ENCODE data around the gene COPS8.

The COPS8 gene

DNA sequence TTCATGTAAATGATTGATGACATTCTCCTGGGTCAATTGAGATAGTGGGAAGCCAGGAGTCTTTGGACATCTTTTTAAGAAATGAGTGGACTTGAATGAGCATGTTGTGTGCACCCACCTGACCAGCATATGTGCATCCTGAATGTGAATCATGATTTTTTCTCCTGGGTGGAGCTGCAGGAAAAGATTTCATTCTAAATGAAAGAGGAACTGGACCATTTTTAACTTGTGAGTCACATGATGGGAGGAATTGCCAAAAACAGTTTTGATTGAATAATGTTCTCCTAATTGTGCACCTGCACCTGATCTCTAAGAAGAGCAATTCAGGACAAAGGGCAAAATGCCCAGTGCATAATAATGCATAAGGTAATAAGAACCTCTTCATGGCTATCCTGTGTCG is 32.3 kb downstream of the COPS8 start:
- H3K27ac ChIP-seq (ENCODE audit: low read depth, low read length, poor library complexity, severe bottlenecking) = no peak overlapping the region
- H3K4me1 ChIP-seq (ENCODE audit: insufficient read depth, low read length, severe bottlenecking) = no peaks in the 10 kb centered on the region
- no peaks in the 10 kb centered on the region for H3F3A ChIP-seq (ENCODE audit: insufficient read depth, low read length)
- no peaks in the 10 kb centered on the region for H4K20me1 ChIP-seq (ENCODE audit: insufficient read depth, low read length)
- H3K36me3 ChIP-seq (ENCODE audit: insufficient read depth, low read length) = no peaks in the 10 kb centered on the region
- no peaks in the 10 kb centered on the region for H3K9me3 ChIP-seq (ENCODE audit: low read length)
- no peak overlapping the region for H3K9ac ChIP-seq (ENCODE audit: low read length)
- no peaks in the 10 kb centered on the region for H3K9me2 ChIP-seq (ENCODE audit: low read depth, low read length)
- no peak for TF ChIP-seq EZH2 (IDR thresholded peaks at IDR 0.05; ENCODE audit: borderline replicate concordance, low read length)
- TF ChIP-seq, protein P1, sequence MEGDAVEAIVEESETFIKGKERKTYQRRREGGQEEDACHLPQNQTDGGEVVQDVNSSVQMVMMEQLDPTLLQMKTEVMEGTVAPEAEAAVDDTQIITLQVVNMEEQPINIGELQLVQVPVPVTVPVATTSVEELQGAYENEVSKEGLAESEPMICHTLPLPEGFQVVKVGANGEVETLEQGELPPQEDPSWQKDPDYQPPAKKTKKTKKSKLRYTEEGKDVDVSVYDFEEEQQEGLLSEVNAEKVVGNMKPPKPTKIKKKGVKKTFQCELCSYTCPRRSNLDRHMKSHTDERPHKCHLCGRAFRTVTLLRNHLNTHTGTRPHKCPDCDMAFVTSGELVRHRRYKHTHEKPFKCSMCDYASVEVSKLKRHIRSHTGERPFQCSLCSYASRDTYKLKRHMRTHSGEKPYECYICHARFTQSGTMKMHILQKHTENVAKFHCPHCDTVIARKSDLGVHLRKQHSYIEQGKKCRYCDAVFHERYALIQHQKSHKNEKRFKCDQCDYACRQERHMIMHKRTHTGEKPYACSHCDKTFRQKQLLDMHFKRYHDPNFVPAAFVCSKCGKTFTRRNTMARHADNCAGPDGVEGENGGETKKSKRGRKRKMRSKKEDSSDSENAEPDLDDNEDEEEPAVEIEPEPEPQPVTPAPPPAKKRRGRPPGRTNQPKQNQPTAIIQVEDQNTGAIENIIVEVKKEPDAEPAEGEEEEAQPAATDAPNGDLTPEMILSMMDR (IDR thresholded peaks at IDR 0.05; ENCODE audit: low read length) = no peak
- H3K4me2 ChIP-seq (ENCODE audit: low read length) = no peak overlapping the region
- H3K79me2 ChIP-seq (ENCODE audit: insufficient read depth, low read length) = no peaks in the 10 kb centered on the region
- no peak overlapping the region for H2AFZ ChIP-seq (ENCODE audit: low read length)
- H3K4me3 ChIP-seq (ENCODE audit: low read depth, low read length, poor library complexity, severe bottlenecking) = no peak overlapping the region
- no peaks in the 10 kb centered on the region for H3K27me3 ChIP-seq (ENCODE audit: insufficient read depth, low read length)

DNA sequence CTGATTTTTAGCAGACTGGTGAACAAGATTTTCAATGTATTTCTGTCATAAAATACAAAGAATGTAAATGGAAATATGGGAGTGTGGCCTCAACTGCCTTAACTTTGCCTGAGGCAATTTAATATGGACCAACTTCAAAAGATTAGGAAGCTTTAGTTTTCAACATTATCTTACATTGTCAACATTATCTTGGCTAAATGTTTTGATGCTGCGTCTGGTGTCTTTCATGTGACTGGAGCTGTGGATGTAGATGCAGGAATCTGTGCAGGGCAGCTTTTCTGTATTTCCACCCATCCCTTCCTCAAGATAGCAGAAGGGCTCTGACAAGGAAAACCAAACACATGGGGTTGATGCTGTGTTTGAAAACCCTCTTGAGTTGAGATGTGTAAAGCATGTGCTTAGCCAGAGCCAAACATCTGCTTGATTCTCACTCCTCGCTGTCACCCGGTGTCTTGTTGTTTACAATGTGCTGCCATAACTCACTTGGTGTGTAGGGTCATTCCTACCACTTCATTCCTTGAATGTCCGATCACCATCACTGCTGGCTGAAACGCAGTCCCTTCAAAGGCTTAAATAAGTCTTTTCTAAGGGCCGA is 33.0 kb downstream of the COPS8 start:
- Histone ChIP-seq H2AFZ (ENCODE audit: low read length) (no peak overlapping the region), H3K4me3 (ENCODE audit: low read depth, low read length, poor library complexity, severe bottlenecking) (no peak overlapping the region), H3K9ac (ENCODE audit: low read length) (no peak overlapping the region), H3K79me2 (ENCODE audit: insufficient read depth, low read length) (no peaks in the 10 kb centered on the region), H4K20me1 (ENCODE audit: insufficient read depth, low read length) (no peaks in the 10 kb centered on the region), H3K27me3 (ENCODE audit: insufficient read depth, low read length) (no peaks in the 10 kb centered on the region), H3K27ac (ENCODE audit: low read depth, low read length, poor library complexity, severe bottlenecking) (no peak overlapping the region), H3K36me3 (ENCODE audit: insufficient read depth, low read length) (no peaks in the 10 kb centered on the region), H3K4me1 (ENCODE audit: insufficient read depth, low read length, severe bottlenecking) (no peaks in the 10 kb centered on the region), H3F3A (ENCODE audit: insufficient read depth, low read length) (no peaks in the 10 kb centered on the region), H3K4me2 (ENCODE audit: low read length) (no peak overlapping the region), H3K9me2 (ENCODE audit: low read depth, low read length) (no peaks in the 10 kb centered on the region), H3K9me3 (ENCODE audit: low read length) (no peaks in the 10 kb centered on the region)
- TF ChIP-seq, protein P1 (IDR thresholded peaks at IDR 0.05; ENCODE audit: low read length) = no peak
- no peak for TF ChIP-seq EZH2 (IDR thresholded peaks at IDR 0.05; ENCODE audit: borderline replicate concordance, low read length)

DNA sequence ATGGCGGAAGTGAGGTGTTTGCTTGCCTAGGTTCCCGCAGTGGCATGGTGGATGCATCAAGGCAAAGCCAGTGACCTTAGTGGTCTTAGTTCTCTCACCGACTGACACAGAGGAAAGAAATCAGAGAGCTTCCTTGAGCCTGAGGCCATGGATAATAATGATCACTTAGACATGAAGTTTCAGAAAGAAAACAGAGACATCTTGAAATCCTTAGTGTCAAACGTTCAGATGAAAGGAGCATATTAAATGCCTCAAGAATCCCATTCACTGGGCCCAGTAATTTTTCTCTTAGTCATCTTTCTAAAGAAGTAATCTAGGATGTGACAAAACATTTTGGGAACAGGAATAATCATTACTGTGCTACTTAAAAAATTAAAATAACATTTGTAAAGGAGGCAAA is 35.2 kb downstream of the COPS8 start:
- Histone ChIP-seq H3F3A (ENCODE audit: insufficient read depth, low read length) (no peaks in the 10 kb centered on the region), H3K9me2 (ENCODE audit: low read depth, low read length) (no peaks in the 10 kb centered on the region), H4K20me1 (ENCODE audit: insufficient read depth, low read length) (no peaks in the 10 kb centered on the region), H2AFZ (ENCODE audit: low read length) (no peak overlapping the region), H3K36me3 (ENCODE audit: insufficient read depth, low read length) (no peaks in the 10 kb centered on the region), H3K4me3 (ENCODE audit: low read depth, low read length, poor library complexity, severe bottlenecking) (no peak overlapping the region), H3K4me1 (ENCODE audit: insufficient read depth, low read length, severe bottlenecking) (no peaks in the 10 kb centered on the region), H3K9ac (ENCODE audit: low read length) (no peak overlapping the region), H3K9me3 (ENCODE audit: low read length) (no peaks in the 10 kb centered on the region), H3K79me2 (ENCODE audit: insufficient read depth, low read length) (no peaks in the 10 kb centered on the region), H3K4me2 (ENCODE audit: low read length) (no peak overlapping the region), H3K27me3 (ENCODE audit: insufficient read depth, low read length) (no peaks in the 10 kb centered on the region), H3K27ac (ENCODE audit: low read depth, low read length, poor library complexity, severe bottlenecking) (no peak overlapping the region)
- TF ChIP-seq, protein P1 (IDR thresholded peaks at IDR 0.05; ENCODE audit: low read length) = no peak
- TF ChIP-seq EZH2 (IDR thresholded peaks at IDR 0.05; ENCODE audit: borderline replicate concordance, low read length) = no peak
